SK-N-MC (cell line): ENCODE data around the gene TSSK6.

Experiments
- DNase-seq: peaks from one replicate; pipeline ENCODE4 v3.0.0-alpha.2; 2011; ENCODE audit warnings: low read depth, low spot score
- H3K27ac ChIP-seq: fragments of 200-600 bp; sonication (generic); 2 replicates; pipeline ENCODE4 v1.5.1; 2016; ENCODE audit warnings: mixed run types
- H3K36me3 ChIP-seq: fragments of 200-600 bp; sonication (generic); 2 replicates; pipeline ENCODE4 v1.6.1; 2017; ENCODE audit warnings: antibody characterized with exemption, low read length, mixed read lengths; ENCODE audit not compliant: insufficient read depth
- H3K4me3 ChIP-seq: fragments of 200-600 bp; sonication (generic); 2 replicates; pipeline ENCODE4 v1.5.1; 2016
- H3K9ac ChIP-seq: fragments of 200-600 bp; sonication (generic); 2 replicates; pipeline ENCODE4 v1.8.0; 2017; ENCODE audit warnings: mixed run types, mixed read lengths; ENCODE audit not compliant: insufficient read length
- H3K9me3 ChIP-seq: fragments of 200-600 bp; sonication (generic); 2 replicates; pipeline ENCODE4 v1.6.1; 2017; ENCODE audit warnings: low read depth, mild to moderate bottlenecking, antibody characterized with exemption, low read length, moderate library complexity, mixed read lengths
- EZH2 ChIP-seq: fragments of 200-600 bp; sonication (generic); IDR thresholded peaks from one replicate; pipeline ENCODE4 v1.6.1; 2017; ENCODE audit warnings: antibody characterized with exemption
- FOXP2 ChIP-seq: optimal IDR thresholded peaks from 2 replicates; pipeline ENCODE3; 2011; ENCODE audit warnings: mild to moderate bottlenecking, moderate library complexity; ENCODE audit not compliant: insufficient read depth; ENCODE audit errors: extremely low read length, control extremely low read depth
- POLR2AphosphoS5 ChIP-seq: IDR thresholded peaks from 2 replicates; pipeline ENCODE4 v1.6.1; 2012; ENCODE audit warnings: mild to moderate bottlenecking, low read depth, low read length, borderline replicate concordance

The TSSK6 gene

GRCh38 chr19:19470579-19470978 lies 44.8 kb downstream of the TSSK6 start:
- no peak for DNase-seq
- H3K4me3 ChIP-seq: no peak overlapping the region
- H3K9ac ChIP-seq: no peak overlapping the region
- H3K27ac ChIP-seq: no peak overlapping the region
- no peak for TF ChIP-seq POLR2AphosphoS5
- peaks cover 25% of the 10 kb centered on the region for H3K9me3 ChIP-seq
- peaks cover 57% of the 10 kb centered on the region for H3K36me3 ChIP-seq

DNA sequence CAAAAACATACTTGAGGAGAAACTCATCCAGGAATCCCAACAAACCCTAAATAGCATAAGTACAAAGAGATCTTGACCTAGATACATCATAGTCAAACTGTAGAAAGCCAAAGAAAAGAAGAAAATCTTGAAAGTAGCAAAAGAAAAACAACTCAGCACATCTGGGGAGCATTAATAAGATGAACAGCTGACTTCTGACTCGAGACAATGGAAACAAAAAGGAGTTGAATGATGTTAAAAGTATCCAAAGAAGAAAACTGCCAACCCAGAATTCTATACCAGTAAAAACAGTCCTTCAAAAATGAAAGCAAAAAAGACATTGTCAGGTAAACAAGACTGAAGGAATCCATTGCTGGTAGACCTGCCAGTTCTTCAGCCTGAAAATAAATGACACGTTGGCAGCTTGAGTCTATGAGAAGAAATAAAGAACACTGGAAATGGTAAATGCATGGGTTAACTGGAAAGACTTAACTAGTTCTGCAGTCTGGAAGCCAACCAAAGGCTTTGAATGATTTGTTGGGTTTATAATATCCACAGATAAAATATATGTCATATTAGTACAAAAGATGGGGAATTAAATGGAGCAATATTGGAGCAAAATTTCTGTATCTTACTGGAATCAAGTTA lies 46.8 kb downstream of the TSSK6 start:
- Histone ChIP-seq H3K4me3 (no peak overlapping the region), H3K36me3 (peaks cover 71% of the 10 kb centered on the region), H3K9ac (no peak overlapping the region), H3K27ac (no peak overlapping the region), H3K9me3 (peaks cover 25% of the 10 kb centered on the region)
- TF ChIP-seq FOXP2 (no peak), EZH2 (no peak), POLR2AphosphoS5 (no peak)
- DNase-seq: no peak

DNA sequence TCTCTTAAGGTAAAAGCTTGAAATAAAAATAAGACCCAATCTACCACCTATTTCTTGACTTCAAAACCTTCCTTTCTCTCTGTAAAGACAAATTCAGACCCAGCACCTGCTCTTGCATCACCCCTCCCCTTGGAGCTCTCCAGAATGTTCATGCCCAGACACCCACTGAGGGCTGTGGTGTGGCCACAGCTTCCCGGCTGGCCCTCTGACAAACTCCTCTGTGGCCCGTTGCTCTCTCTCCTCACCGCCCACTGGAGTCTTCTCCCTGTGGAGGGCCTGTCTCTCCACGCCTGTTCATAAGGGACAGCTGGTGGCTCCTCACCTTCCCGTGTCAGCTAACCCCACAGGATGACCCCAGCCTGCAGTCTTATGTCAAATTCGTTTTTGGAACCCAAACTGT lies 49.1 kb downstream of the TSSK6 start:
- H3K9ac ChIP-seq: no peak overlapping the region
- DNase-seq: no peak
- no peak overlapping the region for H3K4me3 ChIP-seq
- peaks cover 63% of the 10 kb centered on the region for H3K36me3 ChIP-seq
- peaks cover 25% of the 10 kb centered on the region for H3K9me3 ChIP-seq
- H3K27ac ChIP-seq: no peak overlapping the region
- no peak for TF ChIP-seq EZH2
- no peak for TF ChIP-seq POLR2AphosphoS5
- TF ChIP-seq FOXP2: no peak

DNA sequence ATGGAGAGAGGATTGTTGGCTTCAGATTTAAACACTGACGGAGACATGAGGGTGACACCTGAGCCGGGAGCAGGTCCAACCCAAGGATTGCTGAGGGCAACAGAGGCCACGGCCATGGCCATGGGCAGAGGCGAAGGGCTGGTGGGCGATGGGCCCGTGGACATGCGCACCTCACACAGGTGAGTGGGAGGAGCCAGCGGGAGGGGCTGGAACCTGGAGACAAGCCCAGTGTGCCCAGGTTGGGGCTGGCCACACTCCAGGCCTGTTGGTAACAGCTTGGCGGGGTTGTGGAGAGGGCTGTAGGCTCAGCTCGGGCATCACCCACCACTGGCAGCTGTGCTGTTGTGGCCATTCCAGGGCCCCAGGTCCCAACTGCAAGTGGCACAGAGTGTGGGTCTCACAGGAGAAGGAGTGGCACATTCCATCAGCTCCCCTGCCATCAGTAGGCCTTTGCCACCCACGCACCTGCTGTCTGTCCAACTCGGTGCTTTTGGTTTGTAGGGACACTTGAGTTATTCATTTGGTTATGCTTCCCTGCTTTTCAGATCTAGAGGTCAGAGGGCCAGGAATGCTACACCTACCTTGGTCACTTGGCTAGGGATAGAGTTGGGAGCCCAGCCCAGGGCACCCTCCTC lies 49.8 kb downstream of the TSSK6 start:
- H3K27ac ChIP-seq: no peak overlapping the region
- DNase-seq: no peak
- no peak for TF ChIP-seq FOXP2
- no peak for TF ChIP-seq EZH2
- TF ChIP-seq POLR2AphosphoS5: no peak
- H3K9ac ChIP-seq: no peak overlapping the region
- peaks cover 25% of the 10 kb centered on the region for H3K9me3 ChIP-seq
- H3K36me3 ChIP-seq: peaks cover 63% of the 10 kb centered on the region
- H3K4me3 ChIP-seq: no peak overlapping the region

GRCh38 chr19:19464339-19465098 lies 50.8 kb downstream of the TSSK6 start:
- TF ChIP-seq FOXP2: no peak
- TF ChIP-seq EZH2: no peak
- no peak for TF ChIP-seq POLR2AphosphoS5
- no peak overlapping the region for H3K4me3 ChIP-seq
- no peak for DNase-seq
- no peak overlapping the region for H3K27ac ChIP-seq
- no peak overlapping the region for H3K9ac ChIP-seq
- H3K9me3 ChIP-seq: peaks cover 25% of the 10 kb centered on the region
- H3K36me3 ChIP-seq: peaks cover 60% of the 10 kb centered on the region
